Rectal smooth muscle tissue (tissue), 1 donor: Measurements from ENCODE around the gene EHMT1.
"Not testable (repeated sequence)": the region's sequence is repeated elsewhere in the genome, so short reads cannot be mapped to it uniquely, and the experiment has no call there.

Experiments
- H3K27ac ChIP-seq: one replicate; pipeline ENCODE4 v1.7.0; 2013; ENCODE audit warnings: low read depth, low read length, inconsistent platforms
- H3K27me3 ChIP-seq: one replicate; pipeline ENCODE4 v1.7.0; 2013; ENCODE audit warnings: low read length; ENCODE audit not compliant: control insufficient read depth, insufficient read depth
- H3K36me3 ChIP-seq: one replicate; pipeline ENCODE4 v1.7.0; 2013; ENCODE audit warnings: low read length; ENCODE audit not compliant: control insufficient read depth, insufficient read depth
- H3K4me1 ChIP-seq: one replicate; pipeline ENCODE4 v1.7.0; 2013; ENCODE audit warnings: low read length; ENCODE audit not compliant: control insufficient read depth, insufficient read depth
- H3K4me3 ChIP-seq: one replicate; pipeline ENCODE4 v1.7.0; 2013; ENCODE audit warnings: low read length
- H3K9ac ChIP-seq: one replicate; pipeline ENCODE4 v1.7.0; 2013; ENCODE audit warnings: low read length

The EHMT1 gene

DNA sequence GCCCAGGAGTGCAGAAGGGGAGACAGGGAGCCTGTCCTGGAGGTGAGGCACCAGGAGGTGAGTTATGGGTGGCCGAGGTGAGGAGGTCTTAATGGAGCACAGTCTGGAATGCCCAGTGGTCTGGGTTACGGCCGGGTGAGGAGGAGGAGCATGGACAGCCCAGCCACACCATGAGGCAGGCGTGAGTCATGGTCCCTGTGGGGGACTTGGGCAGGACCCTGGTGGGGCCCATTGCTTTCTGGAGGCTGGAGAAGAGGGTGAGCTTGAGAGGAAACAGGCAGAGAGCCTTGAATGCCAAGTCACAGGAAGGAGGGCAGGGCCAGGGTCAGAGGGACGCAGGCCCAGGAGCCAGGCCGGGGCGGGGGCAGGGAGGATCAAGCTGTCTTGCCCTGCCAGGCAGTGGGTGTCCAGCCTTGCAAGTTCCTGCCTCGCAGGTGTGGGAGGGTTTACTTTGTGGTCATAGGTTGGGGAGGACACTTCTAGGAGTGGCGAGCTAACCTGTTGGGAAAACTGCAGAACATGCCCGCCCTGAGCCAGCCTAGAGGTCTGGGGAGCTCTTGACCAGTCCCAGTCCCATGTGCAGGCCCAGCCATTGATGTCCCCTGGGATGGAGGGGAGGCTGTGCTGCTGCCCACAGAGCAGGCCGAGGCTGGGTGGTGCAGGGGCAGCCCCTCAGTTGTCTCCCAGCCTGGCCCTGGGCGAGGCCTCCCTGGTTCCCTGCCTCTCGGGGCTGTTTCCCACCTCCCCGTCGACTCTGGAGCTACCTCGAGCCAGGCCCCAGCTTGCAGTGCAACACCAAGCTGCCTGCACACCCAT is 261.6 kb downstream of the EHMT1 start:
- Histone ChIP-seq H3K9ac (no peak overlapping the region), H3K4me1 (no peaks in the 10 kb centered on the region), H3K4me3 (no peak overlapping the region), H3K27ac (no peak overlapping the region), H3K36me3 (no peaks in the 10 kb centered on the region), H3K27me3 (peaks cover 11% of the 10 kb centered on the region)

DNA sequence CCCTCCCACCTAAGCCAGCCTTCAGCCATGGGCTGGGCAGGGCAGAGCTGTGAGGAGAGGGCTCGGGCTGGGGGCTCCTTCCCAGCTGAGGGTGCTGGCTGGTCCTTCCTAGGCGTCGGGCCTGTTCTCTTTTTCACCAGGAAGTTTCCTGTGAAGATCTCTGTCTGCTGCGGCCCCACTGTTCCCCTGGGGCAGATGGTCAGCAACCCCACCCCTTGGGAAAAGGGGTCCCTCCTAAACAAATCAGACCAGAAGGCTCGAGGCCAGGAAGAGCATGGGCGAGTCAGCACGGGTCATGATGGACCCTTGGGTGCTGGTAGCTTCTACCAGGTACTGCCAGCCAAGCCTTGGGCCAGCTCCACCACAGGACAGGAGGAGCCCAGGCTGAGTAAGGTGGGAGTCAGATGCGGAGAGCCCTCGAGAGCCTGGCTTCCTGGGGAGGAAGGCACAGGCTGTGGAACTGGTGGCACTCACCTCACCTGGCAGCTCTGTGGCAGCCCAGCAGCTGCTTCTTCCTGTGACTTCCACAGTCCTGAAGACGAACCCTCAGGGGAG is 262.2 kb downstream of the EHMT1 start:
- no peaks in the 10 kb centered on the region for H3K4me1 ChIP-seq
- no peaks in the 10 kb centered on the region for H3K36me3 ChIP-seq
- H3K4me3 ChIP-seq, result no peak overlapping the region
- peaks cover 11% of the 10 kb centered on the region for H3K27me3 ChIP-seq
- H3K9ac ChIP-seq, result no peak overlapping the region
- no peak overlapping the region for H3K27ac ChIP-seq

DNA sequence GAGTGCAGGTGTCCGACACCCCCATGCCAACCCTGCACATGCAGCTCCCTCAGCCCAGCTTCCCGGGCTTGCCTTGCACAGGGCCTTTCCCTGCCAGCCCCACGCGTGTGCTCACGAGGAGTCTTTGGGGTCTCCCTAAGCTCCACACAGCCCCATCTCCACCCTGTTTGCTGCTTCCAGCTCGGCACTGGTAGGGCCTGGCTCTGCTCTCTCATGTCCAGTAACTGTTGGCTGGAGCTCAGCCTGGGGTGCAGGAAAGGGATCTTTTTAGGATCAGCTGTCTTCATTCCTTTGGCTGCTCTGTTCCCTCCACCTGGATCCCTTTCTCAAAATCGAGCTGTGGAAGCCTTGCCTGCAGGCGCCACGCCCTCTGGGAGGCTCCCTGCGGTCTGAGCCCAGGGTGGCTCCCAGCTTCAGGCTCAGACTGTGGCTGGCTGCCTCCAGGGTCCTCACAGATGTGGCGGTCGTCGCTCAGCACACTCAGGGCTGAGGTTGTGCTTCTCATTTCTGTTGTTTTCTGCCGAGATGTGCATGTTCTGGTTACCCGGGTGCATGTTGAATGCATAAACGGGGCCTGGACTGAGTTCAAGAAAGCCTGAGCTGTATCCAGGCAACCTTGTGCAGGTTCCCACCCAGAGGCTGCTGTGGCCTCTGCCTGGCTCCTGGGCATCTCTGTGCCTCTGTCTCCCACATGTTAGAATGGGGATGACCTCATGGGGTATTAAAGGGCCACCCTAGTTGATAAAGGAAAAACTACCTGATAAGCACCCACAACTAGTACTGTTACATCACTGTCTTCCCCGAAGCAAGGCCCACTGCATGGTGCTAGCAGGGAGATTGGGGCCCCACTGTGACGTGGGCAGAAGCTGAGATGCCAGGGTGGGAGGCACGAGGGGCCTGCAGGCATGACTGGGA is 263.0 kb downstream of the EHMT1 start:
- H3K27me3 ChIP-seq, result peaks cover 11% of the 10 kb centered on the region
- H3K9ac ChIP-seq, result no peak overlapping the region
- H3K4me3 ChIP-seq, result no peak overlapping the region
- H3K27ac ChIP-seq, result no peak overlapping the region
- no peaks in the 10 kb centered on the region for H3K4me1 ChIP-seq
- H3K36me3 ChIP-seq, result no peaks in the 10 kb centered on the region

GRCh38 chr9:137882506-137882821 is 263.7 kb downstream of the EHMT1 start:
- no peak overlapping the region for H3K27ac ChIP-seq
- no peaks in the 10 kb centered on the region for H3K36me3 ChIP-seq
- H3K9ac ChIP-seq, result no peak overlapping the region
- H3K4me1 ChIP-seq, result no peaks in the 10 kb centered on the region
- H3K4me3 ChIP-seq, result no peak overlapping the region
- H3K27me3 ChIP-seq, result peaks cover 11% of the 10 kb centered on the region

DNA sequence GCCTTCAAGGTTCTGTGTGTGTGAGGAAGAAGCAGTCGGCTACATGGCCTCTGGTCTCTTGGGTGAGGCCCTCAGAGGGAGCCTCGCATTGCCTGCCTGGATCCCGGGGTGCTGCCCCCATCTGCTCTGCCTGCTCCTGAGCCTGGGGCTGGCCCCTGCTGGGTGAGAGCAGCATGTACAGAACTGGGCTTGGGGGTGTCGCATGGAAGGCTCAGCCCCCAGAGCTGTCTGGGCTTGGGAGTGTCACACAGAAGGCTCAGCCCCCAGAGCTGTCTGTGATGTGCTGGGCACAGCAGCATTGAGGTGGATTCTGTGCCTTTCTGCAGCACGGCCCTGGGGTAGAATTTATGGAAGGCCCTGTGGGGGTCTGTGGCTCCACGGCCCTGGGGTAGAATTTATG is 265.2 kb downstream of the EHMT1 start:
- H3K36me3 ChIP-seq, H3K4me3 ChIP-seq, H3K27ac ChIP-seq, H3K4me1 ChIP-seq, H3K9ac ChIP-seq, H3K27me3 ChIP-seq: not testable (repeated sequence)

DNA sequence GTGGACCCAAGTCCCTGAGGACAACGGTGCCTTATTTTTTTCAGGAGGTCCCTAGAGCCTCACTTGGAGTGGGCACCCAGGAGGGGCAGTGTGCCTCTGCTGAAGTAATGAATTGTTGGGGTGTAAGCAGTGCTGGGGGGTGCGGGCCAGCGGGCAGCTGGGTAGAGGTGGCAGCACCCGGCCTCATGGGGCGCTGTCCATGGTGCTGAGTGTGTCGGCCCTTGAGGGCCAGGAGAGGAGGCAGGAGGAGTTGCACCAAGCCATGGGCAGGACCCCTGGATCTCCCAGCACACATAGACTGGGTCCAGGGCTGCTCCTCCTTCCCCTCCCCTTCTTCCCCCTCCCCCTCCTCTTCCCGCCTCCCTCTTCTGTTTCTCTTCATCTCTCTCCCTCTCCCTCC is 265.7 kb downstream of the EHMT1 start:
- not testable (repeated sequence) for H3K36me3 ChIP-seq, H3K4me3 ChIP-seq, H3K9ac ChIP-seq, H3K27me3 ChIP-seq, H3K4me1 ChIP-seq, H3K27ac ChIP-seq

DNA sequence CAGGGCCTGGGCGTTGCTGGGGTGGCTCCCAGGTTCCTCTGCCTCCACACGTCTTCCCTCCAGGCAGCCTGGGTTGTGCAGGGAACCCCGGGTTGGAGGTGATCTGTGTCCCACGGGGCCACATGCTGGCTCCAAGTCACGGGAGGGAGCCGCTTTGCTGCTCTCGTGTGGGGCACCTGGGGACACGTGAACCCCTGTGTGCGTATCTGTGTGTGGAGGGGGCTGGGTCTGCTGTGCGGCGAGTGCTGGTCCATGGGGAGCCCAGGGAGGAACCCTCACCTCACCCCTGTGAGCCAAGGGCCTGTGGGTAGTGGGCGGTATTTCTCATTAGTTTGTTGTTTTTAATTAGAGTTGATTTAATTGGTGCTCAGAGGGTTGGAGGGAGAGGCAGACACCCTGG is 266.3 kb downstream of the EHMT1 start:
- H3K4me1 ChIP-seq, H3K4me3 ChIP-seq, H3K36me3 ChIP-seq, H3K27ac ChIP-seq, H3K27me3 ChIP-seq, H3K9ac ChIP-seq: not testable (repeated sequence)
